Esophagus (tissue), 2 donors: ENCODE data around the gene C8G. TPM values are rescaled to one million over a fixed set of nuclear protein-coding genes. Genes with fewer than 3 reads are reported as not detected.

Experiments
- H3K27ac ChIP-seq, 2 donors: one replicate each; pipeline ENCODE4 v1.5.1; 2013; ENCODE audit warnings: low read depth in 2 of 2, mild to moderate bottlenecking in 2 of 2, inconsistent platforms in 1 of 2, low read length in 1 of 2, moderate library complexity in 1 of 2
- H3K27me3 ChIP-seq, 2 donors: one replicate each; pipeline ENCODE4 v1.6.1; 2013; ENCODE audit warnings: low read length in 2 of 2, control low read depth in 1 of 2, mild to moderate bottlenecking in 1 of 2; ENCODE audit not compliant: insufficient read depth in 2 of 2, control insufficient read depth in 1 of 2
- H3K36me3 ChIP-seq, 2 donors: one replicate each; pipeline ENCODE4 v1.6.1; 2013; ENCODE audit warnings: low read length in 1 of 2; ENCODE audit not compliant: control insufficient read depth in 2 of 2, insufficient read depth in 2 of 2
- H3K4me1 ChIP-seq, 2 donors: one replicate each; pipeline ENCODE4 v1.6.1; 2013; ENCODE audit warnings: low read length in 1 of 2; ENCODE audit not compliant: control insufficient read depth in 2 of 2, insufficient read depth in 2 of 2
- H3K4me3 ChIP-seq, 2 donors: one replicate each; pipeline ENCODE4 v1.5.1; 2013; ENCODE audit warnings: low read length in 2 of 2, mild to moderate bottlenecking in 2 of 2, low read depth in 1 of 2, moderate library complexity in 1 of 2
- H3K9me3 ChIP-seq, 2 donors: one replicate each; pipeline ENCODE4 v1.6.1; 2013; ENCODE audit warnings: mild to moderate bottlenecking in 2 of 2, low read depth in 1 of 2, low read length in 1 of 2, moderate library complexity in 1 of 2; ENCODE audit not compliant: control insufficient read depth in 2 of 2, insufficient read depth in 1 of 2
- WGBS, 2 donors: extraction: QIAGEN DNeasy Blood & Tissue Kit; methylation state at CpG; one replicate each; pipeline ENCODE4 v1.1.7; 2013; 5-methylcytosine and 5-hydroxymethylcytosine counted together
- polyA plus RNA-seq, 2 donors: library from polyadenylated mRNA; stranded (reverse); fragments of 200-250 nt; gene quantifications; one replicate each; pipeline ENCODE4 v1.2.3, GENCODE V29; 2013
- donor health status: healthy with polysubstance abuse.
- donor health status: Bipolar disorder and iron deficiency.

C8G gene
- polyA plus RNA-seq, 2 donors: 1.2 to 1.8 TPM

GRCh38 chr9:136973618-136974617 lies 28.9 kb downstream of the C8G start:
- H3K4me1 ChIP-seq: peaks cover 7 to 12% of the 10 kb centered on the region in 2 donors
- H3K27ac ChIP-seq: peak overlapping the region in 1 of 2 donors; percentile 18
- 82 to 83% methylated on average over 29 of the region's 29 CpGs for WGBS, 2 donors
- H3K27me3 ChIP-seq: no peaks in the 10 kb centered on the region
- H3K9me3 ChIP-seq: no peaks in the 10 kb centered on the region
- H3K4me3 ChIP-seq: no peak overlapping the region
- H3K36me3 ChIP-seq: no peaks in the 10 kb centered on the region

DNA sequence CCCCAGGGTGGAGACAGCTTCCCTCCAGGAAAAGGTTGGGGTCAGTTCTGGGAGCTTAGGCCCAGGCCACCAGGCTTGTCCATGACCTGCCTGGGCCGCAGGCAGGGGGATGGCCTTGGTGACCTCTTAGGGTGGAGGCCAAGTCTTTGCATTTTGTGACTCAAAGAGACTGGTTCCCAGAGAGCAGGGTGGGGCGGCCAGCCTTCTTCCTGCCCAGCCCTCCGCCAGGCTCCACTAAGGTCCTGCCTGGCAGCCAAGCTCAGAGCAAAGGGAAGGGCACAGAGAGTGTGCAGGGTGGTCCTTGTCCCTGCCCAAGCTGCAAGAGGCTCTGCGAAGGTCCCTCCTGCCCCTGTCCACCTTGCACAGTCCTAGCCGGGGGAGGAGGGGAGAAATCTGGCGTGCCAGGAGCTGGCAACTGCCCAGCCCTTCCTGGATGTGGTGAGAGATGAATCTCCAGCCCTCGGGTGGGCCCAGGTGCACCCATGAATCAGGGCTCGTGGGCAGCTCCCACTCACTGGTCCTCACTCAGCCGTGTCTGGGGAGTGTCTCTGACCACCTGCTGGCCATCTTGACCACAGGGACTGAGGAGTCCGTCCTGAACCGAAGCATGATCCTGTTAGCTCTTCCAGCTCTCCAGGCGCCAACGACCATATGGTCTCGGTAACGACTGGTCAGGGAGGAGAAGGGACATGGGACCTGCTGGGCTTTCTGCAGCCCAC lies 29.9 kb downstream of the C8G start:
- H3K27ac ChIP-seq: peak overlapping the region; percentile 50 to 73
- 50 to 56% methylated on average over 15 of the region's 15 CpGs for WGBS, 2 donors
- H3K4me1 ChIP-seq: peaks cover 7 to 12% of the 10 kb centered on the region in 2 donors
- H3K4me3 ChIP-seq: no peak overlapping the region
- no peaks in the 10 kb centered on the region for H3K9me3 ChIP-seq
- no peaks in the 10 kb centered on the region for H3K27me3 ChIP-seq
- H3K36me3 ChIP-seq: no peaks in the 10 kb centered on the region

DNA sequence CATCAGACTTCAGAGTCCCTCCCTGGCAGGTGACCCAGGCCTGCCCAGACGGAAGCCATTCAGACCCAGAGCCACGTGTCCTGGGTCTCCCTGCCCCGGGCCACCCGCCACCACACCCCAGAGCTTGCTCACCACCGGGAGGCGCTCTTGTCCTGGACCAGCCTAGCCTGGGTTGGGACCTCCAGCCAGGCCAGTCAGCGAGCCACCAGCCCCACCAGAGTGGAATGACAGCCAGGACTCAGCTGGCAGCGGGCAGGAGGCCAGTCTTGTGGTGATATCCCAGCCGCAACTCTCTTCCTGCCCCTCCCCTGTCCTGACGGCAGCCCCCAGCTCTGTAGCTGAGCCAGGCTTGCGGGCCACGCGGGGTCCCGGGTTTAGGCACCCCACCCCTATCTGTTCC lies 30.6 kb downstream of the C8G start:
- H3K27ac ChIP-seq: peak overlapping the region in 1 of 2 donors; percentile 73

GRCh38 chr9:136977223-136977622 lies 32.2 kb downstream of the C8G start, which contains the start of gene PTGDS:
PTGDS (plus strand) TSS chr9:136977504; CDS start chr9:136977579, 75 bp downstream.
- no peaks in the 10 kb centered on the region for H3K27me3 ChIP-seq
- H3K27ac ChIP-seq: peak within 1 kb of the TSS in 1 of 2 donors; percentile 58
- H3K9me3 ChIP-seq: no peaks in the 10 kb centered on the region
- peaks cover 7 to 13% of the 10 kb centered on the region in 2 donors for H3K4me1 ChIP-seq
- WGBS, 2 donors: 68 to 70% methylated on average over 8 to 10 of the region's 10 CpGs
- H3K4me3 ChIP-seq: peak within 1 kb of the TSS; percentile 19 to 46
- no peaks in the 10 kb centered on the region for H3K36me3 ChIP-seq

More for the DNA sequence above, 30.6 kb downstream of the C8G start:
- Histone ChIP-seq H3K4me1 (peaks cover 7 to 12% of the 10 kb centered on the region in 2 donors), H3K4me3 (no peak overlapping the region), H3K27me3 (no peaks in the 10 kb centered on the region), H3K36me3 (no peaks in the 10 kb centered on the region), H3K9me3 (no peaks in the 10 kb centered on the region)
- WGBS, 2 donors: 46 to 52% methylated on average over 11 to 14 of the region's 14 CpGs

DNA sequence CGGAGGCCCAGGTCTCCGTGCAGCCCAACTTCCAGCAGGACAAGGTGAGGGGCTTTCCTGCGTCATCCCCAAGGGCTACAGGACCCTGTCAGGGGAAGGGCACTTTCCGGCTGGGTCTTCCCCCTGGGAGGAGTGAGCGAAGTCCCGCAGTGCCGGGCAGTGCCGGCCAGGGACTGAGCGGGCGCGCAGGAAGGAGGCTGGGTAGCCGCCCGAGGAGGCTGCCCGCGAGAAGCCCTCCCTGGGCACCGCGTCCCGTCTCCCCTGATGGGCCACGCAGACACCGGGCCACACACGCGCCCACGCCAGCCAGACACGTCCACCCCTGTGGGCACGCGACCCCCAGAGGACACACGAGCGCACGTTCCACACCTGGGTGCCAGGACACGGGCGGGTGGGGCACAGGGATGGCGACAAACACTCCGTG lies 32.6 kb downstream of the C8G start:
- Histone ChIP-seq H3K9me3 (no peaks in the 10 kb centered on the region), H3K27me3 (no peaks in the 10 kb centered on the region), H3K27ac (peak overlapping the region in 1 of 2 donors; percentile 58), H3K4me1 (peaks cover 7 to 14% of the 10 kb centered on the region in 2 donors), H3K36me3 (no peaks in the 10 kb centered on the region), H3K4me3 (peak overlapping the region; percentile 19 to 46)
- 21 to 22% methylated on average over 21 to 33 of the region's 33 CpGs for whole genome bisulfite sequencing, 2 donors

DNA sequence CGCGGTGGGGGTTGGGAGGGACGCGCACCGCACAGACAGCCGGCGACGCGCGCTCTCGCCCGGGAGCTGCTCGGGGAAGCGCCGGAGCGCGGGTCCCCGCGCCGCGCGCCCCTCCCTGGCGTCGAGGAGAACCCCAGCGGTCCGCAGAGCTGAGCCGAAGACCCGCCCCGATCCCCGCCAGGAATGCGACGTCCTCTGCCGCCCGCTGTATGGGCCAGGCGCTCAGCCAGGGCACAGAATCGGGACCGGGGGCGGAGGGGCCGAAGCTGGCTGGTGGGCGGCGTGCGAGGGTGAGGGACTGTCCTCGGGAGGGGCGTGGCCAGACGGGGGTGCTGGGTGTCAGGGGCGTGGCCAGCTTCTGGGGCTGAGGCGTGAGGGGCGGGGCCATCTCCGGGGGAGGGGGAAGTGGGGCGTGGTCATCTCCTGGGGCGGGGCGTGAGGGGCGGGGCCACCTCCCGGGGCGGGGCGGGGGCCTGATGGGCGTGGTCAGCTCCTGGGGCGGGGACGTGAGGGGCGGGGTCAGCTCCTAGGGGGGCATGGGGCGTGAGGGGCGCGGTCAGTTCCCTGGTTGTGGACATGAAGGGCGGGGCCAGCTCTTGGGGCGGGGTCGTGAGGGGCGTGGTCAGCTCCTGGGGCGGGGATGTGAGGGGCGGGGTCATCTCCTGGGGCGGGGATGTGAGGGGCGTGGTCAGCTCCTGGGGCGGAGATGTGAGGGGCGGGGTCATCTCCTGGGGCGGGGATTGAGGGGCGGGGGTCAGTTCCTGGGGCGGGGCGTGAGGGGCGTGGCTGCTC lies 33.2 kb downstream of the C8G start:
- H3K27me3 ChIP-seq: no peaks in the 10 kb centered on the region
- H3K27ac ChIP-seq: peak overlapping the region in 1 of 2 donors; percentile 11
- peaks cover 6 to 14% of the 10 kb centered on the region in 2 donors for H3K4me1 ChIP-seq
- peak overlapping the region; percentile 19 to 46 for H3K4me3 ChIP-seq
- no peaks in the 10 kb centered on the region for H3K36me3 ChIP-seq
- H3K9me3 ChIP-seq: no peaks in the 10 kb centered on the region
- 5 to 7% methylated on average over 41 to 78 of the region's 78 CpGs for WGBS, 2 donors

DNA sequence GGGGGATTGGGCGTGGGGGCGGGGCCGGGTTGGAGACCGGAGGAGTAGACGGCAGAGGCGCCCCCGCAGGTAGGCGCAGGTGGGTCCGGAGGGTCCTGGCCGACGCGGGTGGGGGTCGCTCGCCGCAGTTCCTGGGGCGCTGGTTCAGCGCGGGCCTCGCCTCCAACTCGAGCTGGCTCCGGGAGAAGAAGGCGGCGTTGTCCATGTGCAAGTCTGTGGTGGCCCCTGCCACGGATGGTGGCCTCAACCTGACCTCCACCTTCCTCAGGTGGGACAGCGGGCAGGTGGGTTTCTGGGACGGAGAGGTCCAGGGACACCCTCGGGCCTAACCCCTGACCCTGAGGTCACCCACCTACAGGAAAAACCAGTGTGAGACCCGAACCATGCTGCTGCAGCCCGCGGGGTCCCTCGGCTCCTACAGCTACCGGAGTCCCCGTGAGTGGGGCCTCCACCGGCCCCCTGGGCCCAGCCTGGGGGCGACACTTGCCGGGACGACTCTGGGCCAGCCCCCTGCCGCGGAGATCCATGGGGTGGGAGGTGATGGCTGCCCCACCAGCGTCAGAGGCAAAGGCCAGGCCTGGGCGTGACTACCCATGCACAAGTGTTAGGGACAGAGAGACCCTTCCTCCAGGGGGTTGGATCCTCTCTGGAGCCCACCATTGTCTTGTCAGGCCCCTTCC lies 34.0 kb downstream of the C8G start:
- WGBS, 2 donors: 58 to 73% methylated on average over 27 to 41 of the region's 41 CpGs
- H3K36me3 ChIP-seq: no peaks in the 10 kb centered on the region
- no peak overlapping the region for H3K27ac ChIP-seq
- peaks cover 2 to 14% of the 10 kb centered on the region in 2 donors for H3K4me1 ChIP-seq
- no peaks in the 10 kb centered on the region for H3K27me3 ChIP-seq
- no peak overlapping the region for H3K4me3 ChIP-seq
- H3K9me3 ChIP-seq: no peaks in the 10 kb centered on the region

GRCh38 chr9:136979769-136980587 lies 34.9 kb downstream of the C8G start:
- H3K27me3 ChIP-seq: no peaks in the 10 kb centered on the region
- H3K9me3 ChIP-seq: no peaks in the 10 kb centered on the region
- no peak overlapping the region for H3K27ac ChIP-seq
- H3K4me3 ChIP-seq: no peak overlapping the region
- peaks cover 2 to 10% of the 10 kb centered on the region in 2 donors for H3K4me1 ChIP-seq
- no peaks in the 10 kb centered on the region for H3K36me3 ChIP-seq
- 87 to 88% methylated on average over 26 of the region's 26 CpGs for WGBS, 2 donors
